GM13976 (cell line): Measurements from ENCODE around the gene MAP4K2.

ENCODE experiments used
- DNase-seq: peaks from one replicate; pipeline ENCODE4 v3.0.0; 2012; ENCODE audit warnings: low spot score
- in situ Hi-C: fragments of 300-500 bp; cut with MboI; formaldehyde crosslinking; loops from one replicate; pipeline ENCODE4 v1.12.0; 2022; ENCODE audit warnings: low sequenced_read_pairs, mixed read lengths, inconsistent platforms; ENCODE audit not compliant: unreplicated experiment
- TF ChIP-seq, protein P1 (sequence below): IDR thresholded peaks from 2 replicates; pipeline ENCODE4 v1.5.1; 2012; ENCODE audit warnings: borderline replicate concordance, mild to moderate bottlenecking; ENCODE audit not compliant: insufficient read depth; ENCODE audit errors: extremely low read depth, missing control alignments, control extremely low read depth

The MAP4K2 gene

DNA sequence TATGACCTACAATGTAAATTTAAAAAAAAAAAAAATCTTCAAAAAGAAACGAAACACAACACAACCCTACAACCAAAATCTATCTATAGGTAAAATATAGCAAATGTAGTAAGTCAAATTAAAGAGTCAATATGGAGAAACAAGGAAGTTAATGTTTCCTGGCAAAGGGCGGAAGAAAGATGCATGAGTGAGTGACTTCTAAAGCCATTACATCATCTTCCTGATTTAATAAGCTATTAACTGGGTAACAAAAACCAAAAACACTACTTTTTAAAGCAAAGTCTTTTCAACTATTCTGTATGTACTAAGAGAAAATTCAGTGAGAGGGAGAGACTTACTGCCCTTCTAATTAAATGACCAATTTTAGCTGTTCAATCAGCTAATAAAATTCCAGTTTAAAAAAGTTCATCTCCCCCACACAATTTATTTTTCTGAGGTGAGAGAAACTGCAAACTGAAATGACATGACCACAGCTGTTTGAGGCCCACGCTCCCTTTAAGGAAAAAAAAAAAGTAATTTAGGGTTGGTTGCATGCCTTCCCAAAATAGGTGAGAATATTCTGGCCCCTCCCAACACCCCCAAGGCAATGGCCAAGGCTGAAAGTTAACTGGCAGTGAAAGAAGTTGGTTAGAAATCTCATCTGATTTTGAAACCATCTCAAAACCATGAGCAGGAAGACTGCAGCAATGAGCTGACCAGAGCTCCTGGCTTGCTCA lies 30.6 kb downstream of the MAP4K2 start:
- in situ Hi-C loops: no loop called here
- DNase-seq: no peak
- TF ChIP-seq, protein P1, sequence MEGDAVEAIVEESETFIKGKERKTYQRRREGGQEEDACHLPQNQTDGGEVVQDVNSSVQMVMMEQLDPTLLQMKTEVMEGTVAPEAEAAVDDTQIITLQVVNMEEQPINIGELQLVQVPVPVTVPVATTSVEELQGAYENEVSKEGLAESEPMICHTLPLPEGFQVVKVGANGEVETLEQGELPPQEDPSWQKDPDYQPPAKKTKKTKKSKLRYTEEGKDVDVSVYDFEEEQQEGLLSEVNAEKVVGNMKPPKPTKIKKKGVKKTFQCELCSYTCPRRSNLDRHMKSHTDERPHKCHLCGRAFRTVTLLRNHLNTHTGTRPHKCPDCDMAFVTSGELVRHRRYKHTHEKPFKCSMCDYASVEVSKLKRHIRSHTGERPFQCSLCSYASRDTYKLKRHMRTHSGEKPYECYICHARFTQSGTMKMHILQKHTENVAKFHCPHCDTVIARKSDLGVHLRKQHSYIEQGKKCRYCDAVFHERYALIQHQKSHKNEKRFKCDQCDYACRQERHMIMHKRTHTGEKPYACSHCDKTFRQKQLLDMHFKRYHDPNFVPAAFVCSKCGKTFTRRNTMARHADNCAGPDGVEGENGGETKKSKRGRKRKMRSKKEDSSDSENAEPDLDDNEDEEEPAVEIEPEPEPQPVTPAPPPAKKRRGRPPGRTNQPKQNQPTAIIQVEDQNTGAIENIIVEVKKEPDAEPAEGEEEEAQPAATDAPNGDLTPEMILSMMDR: no peak

DNA sequence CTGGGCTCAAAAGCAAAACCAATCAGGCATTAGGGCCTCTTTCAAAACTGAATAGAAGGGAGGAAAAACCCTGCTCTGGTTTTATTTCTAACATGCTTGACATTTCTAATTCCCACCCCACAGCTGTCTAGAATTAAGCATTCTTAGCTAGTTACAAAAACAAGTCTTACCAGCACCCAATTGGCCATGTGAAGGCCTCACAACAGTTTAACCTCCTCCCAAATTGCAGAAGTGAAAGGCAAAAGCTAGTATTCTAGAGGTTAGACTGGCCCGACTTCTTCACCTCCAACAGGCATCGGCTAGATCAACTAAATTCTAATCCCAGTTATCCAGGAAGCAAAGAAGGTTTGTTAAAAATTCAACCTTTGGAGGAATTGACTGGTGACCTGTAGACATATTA lies 31.2 kb downstream of the MAP4K2 start:
- in situ Hi-C loops: no loop called here
- no peak for DNase-seq
- TF ChIP-seq, protein P1: no peak

DNA sequence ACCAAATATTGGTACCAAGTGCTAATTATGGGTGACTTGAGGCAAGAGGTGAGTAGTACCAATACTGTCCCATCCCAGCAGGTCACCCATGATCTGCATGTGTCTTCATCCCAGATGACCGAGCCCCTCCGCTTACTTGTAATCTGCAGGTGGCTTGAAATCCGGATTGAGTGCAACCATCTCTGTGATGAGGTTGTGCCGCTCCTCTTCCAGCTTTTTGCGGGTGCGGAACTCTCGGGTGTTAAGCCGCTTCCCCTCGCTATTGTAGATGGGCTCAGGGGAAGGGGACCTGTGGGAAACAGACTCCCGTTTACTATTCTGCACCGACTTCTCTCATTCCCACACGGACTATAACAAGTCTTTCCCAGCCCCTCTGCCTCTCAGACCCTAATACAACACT lies 32.9 kb downstream of the MAP4K2 start:
- in situ Hi-C loops: no loop called here
- TF ChIP-seq, protein P1: no peak
- DNase-seq: no peak

DNA sequence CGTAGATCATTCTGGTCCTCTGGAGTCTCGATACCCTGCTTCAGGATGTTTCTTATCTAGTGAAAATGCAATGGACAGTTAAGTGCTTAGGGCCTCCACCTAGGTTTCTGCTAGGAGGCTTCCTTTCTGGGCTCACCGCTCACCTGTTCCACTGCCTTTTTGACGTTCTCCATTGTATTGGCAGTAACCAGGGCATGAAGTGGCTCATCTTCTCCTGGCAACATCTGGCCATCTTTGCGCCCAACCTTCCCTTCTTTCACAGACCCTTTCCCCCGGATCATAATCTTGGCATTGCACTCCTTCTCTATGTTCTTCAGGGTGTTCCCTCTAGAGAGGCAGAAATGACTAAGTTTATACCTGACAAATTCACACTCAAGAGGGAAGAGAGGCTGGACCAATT lies 33.7 kb downstream of the MAP4K2 start:
- DNase-seq: no peak
- TF ChIP-seq, protein P1: no peak
- in situ Hi-C loops: no loop called here

DNA sequence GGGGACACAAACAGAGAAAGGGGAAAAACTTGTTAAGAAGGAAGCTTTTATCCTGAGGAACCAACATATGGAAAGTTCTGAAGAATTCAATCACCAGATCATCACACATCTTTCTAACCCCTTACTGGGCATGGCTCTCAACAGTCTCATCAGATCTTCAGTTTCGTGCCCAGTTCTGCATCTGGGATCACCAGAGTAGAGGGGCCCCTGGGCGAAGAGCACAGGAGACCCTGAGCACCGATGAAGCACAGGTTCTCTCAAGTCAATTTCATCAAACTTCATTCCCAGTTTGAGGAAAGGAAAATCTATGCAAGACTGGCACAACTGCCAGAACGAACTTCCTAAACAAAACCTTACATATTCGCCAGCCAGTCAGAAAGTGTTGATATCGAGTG lies 34.7 kb downstream of the MAP4K2 start:
- DNase-seq: peak; percentile 10
- in situ Hi-C loops: no loop called here
- TF ChIP-seq, protein P1: no peak

DNA sequence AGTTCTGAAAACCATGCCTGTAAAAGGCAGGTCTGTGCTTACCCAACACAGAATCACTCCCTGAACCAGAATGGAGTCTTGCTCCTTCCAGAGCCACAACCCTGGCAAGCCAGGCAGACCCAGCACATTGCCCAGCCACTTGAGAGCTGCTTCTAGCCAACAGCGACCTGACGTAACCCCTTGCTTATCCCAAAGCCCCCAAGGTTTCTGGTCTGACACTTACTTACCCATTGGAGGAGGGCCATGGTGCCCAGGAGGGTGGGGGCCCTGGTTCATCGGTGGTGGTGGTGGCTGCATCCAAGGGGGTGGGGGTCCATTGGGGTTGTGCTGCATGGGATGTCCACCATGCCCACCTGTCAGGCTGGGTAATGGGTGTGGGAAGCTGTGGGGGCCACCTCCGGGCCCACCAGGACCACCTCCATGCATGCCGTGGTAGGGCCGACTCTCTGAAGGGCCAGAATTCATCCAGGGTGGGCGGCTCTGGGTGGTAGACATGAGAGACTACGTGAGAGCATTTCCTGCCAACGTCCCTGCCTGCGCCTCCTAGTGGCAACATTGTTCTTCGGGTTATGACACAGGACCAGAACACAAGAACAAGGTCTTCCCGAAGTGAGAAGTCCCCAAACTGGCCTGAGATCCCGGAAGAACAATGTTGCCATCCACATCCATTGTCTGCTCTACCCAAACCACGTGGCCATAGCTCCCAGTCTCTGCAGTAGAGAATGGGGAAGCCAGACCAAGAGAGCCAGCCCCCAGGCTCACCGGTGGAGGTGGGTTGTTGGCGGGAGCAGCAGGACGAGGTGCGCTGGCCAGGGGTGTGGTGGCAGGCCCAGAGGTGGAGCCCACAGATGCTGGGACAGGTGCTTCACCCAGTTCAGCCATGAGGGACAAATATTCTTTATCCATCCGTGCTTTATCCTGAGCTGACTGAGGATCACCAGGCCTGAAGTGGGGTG lies 35.4 kb downstream of the MAP4K2 start:
- TF ChIP-seq, protein P1: peak; percentile 86
- in situ Hi-C loops: no loop called here
- peak; percentile 64 for DNase-seq
